IPS DF 6.9 (cell line): ENCODE results near the gene HHAT.

ENCODE experiments used
- DNase-seq: peaks from one replicate; pipeline ENCODE4 v3.0.0-alpha.2; 2013; ENCODE audit warnings: low read depth, low spot score
- H3K27ac ChIP-seq: one replicate; pipeline ENCODE4 v1.5.1; 2013; ENCODE audit warnings: low read length, control low read depth
- H3K27me3 ChIP-seq: 2 replicates; pipeline ENCODE4 v1.6.1; 2013; ENCODE audit warnings: mild to moderate bottlenecking, low read length; ENCODE audit not compliant: control insufficient read depth, insufficient read depth
- H3K36me3 ChIP-seq: 2 replicates; pipeline ENCODE4 v1.6.1; 2013; ENCODE audit warnings: low read length; ENCODE audit not compliant: control insufficient read depth, insufficient read depth
- H3K4me1 ChIP-seq: 2 replicates; pipeline ENCODE4 v1.6.1; 2013; ENCODE audit warnings: low read length; ENCODE audit not compliant: control insufficient read depth, insufficient read depth
- H3K4me3 ChIP-seq: 2 replicates; pipeline ENCODE4 v1.5.1; 2013; ENCODE audit warnings: mild to moderate bottlenecking, low read length
- H3K9me3 ChIP-seq: 2 replicates; pipeline ENCODE4 v1.6.1; 2013; ENCODE audit warnings: low read length, inconsistent platforms; ENCODE audit not compliant: control insufficient read depth, insufficient read depth
- WGBS: extraction: QIAGEN DNeasy Blood & Tissue Kit; methylation state at CpG from one replicate; pipeline ENCODE4 v1.1.7; 2013; ENCODE audit warnings: mixed read lengths, missing lambda C conversion rate; ENCODE audit not compliant: insufficient read length, insufficient coverage; 5-methylcytosine and 5-hydroxymethylcytosine counted together

Gene HHAT

GRCh38 chr1:210381934-210382333 is 53.2 kb downstream of the HHAT start:
- Histone ChIP-seq H3K4me1 (peaks cover 1% of the 10 kb centered on the region; the same call in 1 of the 2 replicates), H3K4me3 (no peak overlapping the region), H3K27ac (no peak overlapping the region), H3K36me3 (no peaks in the 10 kb centered on the region), H3K27me3 (no peaks in the 10 kb centered on the region), H3K9me3 (no peaks in the 10 kb centered on the region)
- DNase-seq: no peak
- WGBS: no CpG with 5 or more reads among the region's 4 CpGs

- H3K27ac ChIP-seq: no peak overlapping the region
These were observed 55.9 kb downstream of the HHAT start for GRCh38 chr1:210384625-210385024.

DNA sequence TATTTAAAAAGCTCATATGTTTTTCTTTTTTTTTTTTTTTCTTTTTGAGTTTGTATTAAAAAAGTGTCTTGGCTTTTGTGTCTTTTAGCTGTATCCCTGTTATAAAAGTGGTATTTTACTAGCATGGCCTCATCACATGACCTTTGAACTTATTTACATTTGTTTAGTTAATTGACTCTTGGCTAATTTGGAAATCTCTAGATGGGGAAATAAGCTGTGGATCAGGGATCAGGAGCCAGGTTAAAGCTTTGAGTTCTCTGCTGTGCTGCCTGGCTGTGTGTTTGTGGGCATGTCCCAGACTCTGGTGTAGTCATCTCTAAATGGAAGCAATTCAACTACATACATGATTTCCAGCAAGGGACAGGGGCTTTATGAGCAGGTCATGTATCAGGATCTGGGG is 56.5 kb downstream of the HHAT start:
- no peak for DNase-seq
- H3K36me3 ChIP-seq: no peaks in the 10 kb centered on the region
- no peaks in the 10 kb centered on the region; the same call in 1 of the 2 replicates for H3K9me3 ChIP-seq
- no peaks in the 10 kb centered on the region for H3K27me3 ChIP-seq
- H3K27ac ChIP-seq: no peak overlapping the region
- no peak overlapping the region for H3K4me3 ChIP-seq
- peaks cover 1% of the 10 kb centered on the region; the same call in 1 of the 2 replicates for H3K4me1 ChIP-seq

More at GRCh38 chr1:210384625-210385024, 55.9 kb downstream of the HHAT start:
- Histone ChIP-seq H3K36me3 (no peaks in the 10 kb centered on the region), H3K9me3 (no peaks in the 10 kb centered on the region; the same call in 1 of the 2 replicates), H3K4me3 (no peak overlapping the region), H3K4me1 (peaks cover 1% of the 10 kb centered on the region; the same call in 1 of the 2 replicates), H3K27me3 (no peaks in the 10 kb centered on the region)
- DNase-seq: no peak

DNA sequence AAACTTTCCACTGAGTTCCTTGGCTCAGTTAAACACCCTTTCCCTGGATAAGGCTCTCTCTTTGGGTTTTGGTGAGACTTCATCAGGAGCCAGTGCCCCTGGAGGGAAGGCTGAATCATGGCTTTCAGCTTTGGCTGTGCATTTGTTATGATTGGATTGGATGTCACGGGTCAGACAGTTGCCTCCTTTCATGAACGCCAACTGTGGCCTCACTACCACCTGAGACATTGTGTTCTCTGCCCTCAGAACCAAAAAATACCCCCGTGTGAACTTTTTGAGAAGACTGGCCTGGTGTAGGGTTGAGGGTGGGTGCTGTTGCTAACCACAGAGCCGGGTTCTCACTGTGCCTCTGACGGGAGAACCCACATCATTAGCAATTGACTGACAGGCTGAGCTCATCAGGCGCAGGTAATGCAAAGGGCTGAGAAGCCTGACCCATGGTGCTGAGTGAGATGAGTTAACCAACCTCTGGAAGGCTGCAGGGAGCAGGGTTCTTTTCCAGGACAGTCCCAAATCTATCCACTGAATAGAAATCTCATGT is 65.6 kb downstream of the HHAT start:
- no peak overlapping the region for H3K4me3 ChIP-seq
- no peaks in the 10 kb centered on the region for H3K4me1 ChIP-seq
- no CpG with 5 or more reads among the region's 6 CpGs for WGBS
- no peaks in the 10 kb centered on the region; the same call in 1 of the 2 replicates for H3K9me3 ChIP-seq
- DNase-seq: no peak
- H3K36me3 ChIP-seq: no peaks in the 10 kb centered on the region
- H3K27ac ChIP-seq: no peak overlapping the region
- H3K27me3 ChIP-seq: no peaks in the 10 kb centered on the region

- no peak for DNase-seq
- Histone ChIP-seq H3K9me3 (no peaks in the 10 kb centered on the region; the same call in 1 of the 2 replicates), H3K36me3 (no peaks in the 10 kb centered on the region), H3K27ac (no peak overlapping the region), H3K4me3 (no peak overlapping the region), H3K4me1 (no peaks in the 10 kb centered on the region), H3K27me3 (no peaks in the 10 kb centered on the region)
- no CpG with 5 or more reads among the region's 1 CpG for WGBS
These were observed 67.8 kb downstream of the HHAT start for GRCh38 chr1:210396541-210396940.

DNA sequence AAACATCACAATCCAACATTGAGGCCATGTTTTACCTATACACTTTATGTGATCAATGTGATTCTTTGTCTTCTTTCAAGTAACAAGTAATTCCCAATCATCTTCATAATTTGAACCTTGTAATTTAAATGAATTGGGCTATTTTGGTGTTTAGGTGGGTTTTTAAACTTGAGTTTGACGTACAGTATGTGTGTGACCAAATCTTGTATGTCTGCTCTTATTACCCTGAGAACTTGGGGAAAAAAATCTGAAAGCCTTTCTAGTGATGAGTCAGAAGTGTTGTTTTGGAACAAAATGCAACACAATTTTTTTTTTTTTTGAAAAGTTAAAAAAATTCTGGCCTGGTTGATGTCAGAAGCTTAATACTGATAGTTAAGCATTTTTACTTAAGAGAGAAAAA is 68.5 kb downstream of the HHAT start:
- Histone ChIP-seq H3K36me3 (no peaks in the 10 kb centered on the region), H3K4me1 (no peaks in the 10 kb centered on the region), H3K27me3 (no peaks in the 10 kb centered on the region), H3K9me3 (no peaks in the 10 kb centered on the region; the same call in 1 of the 2 replicates), H3K27ac (no peak overlapping the region), H3K4me3 (no peak overlapping the region)
- DNase-seq: no peak
- no CpG with 5 or more reads among the region's 1 CpG for WGBS

DNA sequence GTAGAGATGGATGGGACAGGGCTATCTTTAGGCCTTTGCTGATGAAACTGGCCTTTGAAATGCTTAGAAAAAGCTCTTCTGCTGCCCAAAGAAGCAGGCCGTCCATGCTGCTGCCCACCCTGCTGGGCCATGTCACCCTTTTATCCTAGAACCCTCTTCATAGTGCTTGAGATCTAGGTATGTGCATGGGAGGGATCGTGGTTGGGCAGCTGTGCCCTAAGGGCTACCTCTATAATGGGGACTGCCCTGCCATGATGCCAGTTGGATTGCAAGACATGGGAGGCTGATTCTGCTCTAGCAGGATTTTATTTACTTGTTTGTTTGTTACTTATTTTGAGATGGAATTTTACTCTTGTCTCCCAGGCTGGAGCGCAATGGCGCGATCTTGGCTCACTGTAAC is 69.0 kb downstream of the HHAT start:
- no peak for DNase-seq
- Histone ChIP-seq H3K27me3 (no peaks in the 10 kb centered on the region), H3K4me3 (no peak overlapping the region), H3K4me1 (no peaks in the 10 kb centered on the region), H3K9me3 (no peaks in the 10 kb centered on the region; the same call in 1 of the 2 replicates), H3K27ac (no peak overlapping the region), H3K36me3 (no peaks in the 10 kb centered on the region)
- WGBS: no CpG with 5 or more reads among the region's 5 CpGs

DNA sequence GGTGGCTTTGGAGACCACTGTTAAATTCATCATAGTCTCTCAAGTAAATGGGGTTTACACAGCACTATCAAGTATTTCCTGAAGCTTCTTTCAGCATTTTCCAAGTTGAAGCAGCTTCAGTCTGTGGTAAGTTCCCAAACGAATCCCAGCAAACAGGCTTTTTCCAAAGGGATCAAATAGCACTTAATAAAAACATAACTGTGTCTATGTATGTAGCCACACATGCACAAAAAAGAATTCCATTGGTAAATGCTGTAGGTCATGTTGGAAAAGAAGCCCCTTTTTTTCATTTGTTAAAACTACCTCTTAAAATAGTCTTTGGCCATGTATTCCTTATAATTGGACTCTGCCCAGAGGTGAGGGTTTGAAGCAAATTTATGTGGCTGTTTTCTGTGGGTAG is 69.8 kb downstream of the HHAT start:
- Histone ChIP-seq H3K27ac (no peak overlapping the region), H3K27me3 (no peaks in the 10 kb centered on the region), H3K9me3 (no peaks in the 10 kb centered on the region; the same call in 1 of the 2 replicates), H3K4me3 (no peak overlapping the region), H3K36me3 (no peaks in the 10 kb centered on the region), H3K4me1 (no peaks in the 10 kb centered on the region)
- no CpG with 5 or more reads among the region's 1 CpG for WGBS
- DNase-seq: no peak

DNA sequence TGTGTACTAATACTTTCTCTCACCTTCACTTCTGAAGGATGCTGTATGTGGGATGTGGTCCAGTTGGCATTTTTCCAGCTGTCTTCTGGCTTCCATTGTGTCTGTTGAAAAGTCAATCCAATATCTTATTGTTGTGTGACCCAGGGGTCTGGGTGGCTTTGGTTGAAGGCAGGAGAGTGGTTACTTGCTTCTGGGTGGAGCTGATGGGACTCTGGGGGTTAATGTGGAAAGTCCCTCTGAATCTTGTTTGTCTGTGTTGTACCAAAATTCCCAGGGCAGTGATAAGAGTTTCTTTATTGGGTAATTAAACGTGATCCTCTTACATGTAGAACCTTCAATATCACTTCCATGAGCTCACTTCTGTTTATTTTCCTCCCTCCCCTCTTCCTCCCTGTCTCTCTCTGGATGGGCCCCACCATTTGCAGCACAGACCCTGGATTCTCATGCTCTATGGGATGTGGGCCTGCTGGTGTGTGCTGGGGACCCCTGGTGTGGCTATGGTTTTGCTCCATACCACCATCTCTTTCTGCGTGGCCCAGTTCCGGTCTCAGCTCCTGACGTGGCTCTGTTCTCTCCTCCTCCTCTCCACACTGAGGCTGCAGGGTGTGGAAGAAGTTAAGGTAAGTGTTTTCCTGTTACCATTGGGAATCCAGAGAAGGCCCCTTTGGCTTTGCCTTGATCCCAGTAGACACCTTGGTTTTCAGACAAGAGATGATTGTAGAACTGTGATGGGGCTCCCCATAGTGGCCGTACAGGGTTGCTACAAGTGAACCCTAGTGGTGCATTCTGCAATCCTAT is 71.5 kb downstream of the HHAT start:
- WGBS: no CpG with 5 or more reads among the region's 5 CpGs
- peak; percentile 50 for DNase-seq
- H3K36me3 ChIP-seq: no peaks in the 10 kb centered on the region
- H3K27me3 ChIP-seq: no peaks in the 10 kb centered on the region
- no peaks in the 10 kb centered on the region; the same call in 1 of the 2 replicates for H3K9me3 ChIP-seq
- peaks cover 1% of the 10 kb centered on the region; the same call in 1 of the 2 replicates for H3K4me1 ChIP-seq
- H3K27ac ChIP-seq: no peak overlapping the region
- no peak overlapping the region for H3K4me3 ChIP-seq

DNA sequence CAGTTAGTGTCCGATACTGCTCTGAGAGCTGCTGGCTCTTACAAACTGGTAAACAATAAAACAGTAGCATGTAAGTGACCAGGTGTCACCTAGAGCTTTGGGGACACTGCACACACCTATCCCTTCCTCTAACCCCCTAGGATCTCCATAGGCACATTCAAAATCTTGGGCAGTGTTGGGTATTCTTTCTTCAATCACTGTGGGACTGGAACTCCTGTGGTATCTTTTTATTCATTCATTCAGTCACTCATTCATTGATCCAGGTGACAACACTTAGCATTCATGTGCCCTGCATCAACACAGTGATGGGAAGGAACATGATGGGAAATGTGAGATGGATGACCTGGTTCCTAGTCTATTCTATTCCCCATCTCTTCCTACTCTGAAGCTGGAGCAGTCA is 73.9 kb downstream of the HHAT start:
- no peak for DNase-seq
- peaks cover 4% of the 10 kb centered on the region for H3K4me1 ChIP-seq
- H3K27me3 ChIP-seq: no peaks in the 10 kb centered on the region
- H3K36me3 ChIP-seq: no peaks in the 10 kb centered on the region
- H3K9me3 ChIP-seq: no peaks in the 10 kb centered on the region; the same call in 1 of the 2 replicates
- H3K27ac ChIP-seq: no peak overlapping the region
- H3K4me3 ChIP-seq: no peak overlapping the region
- no CpG with 5 or more reads among the region's 1 CpG for WGBS
